ENCODE measurements around the gene MTREX. TPM values are rescaled to one million over a fixed set of nuclear protein-coding genes. Genes with fewer than 3 reads are reported as not detected.

Gene MTREX
- total and polyA plus RNA-seq, 3 donors from 2014 or later = 33.7 to 126 (median 108) TPM

DNA sequence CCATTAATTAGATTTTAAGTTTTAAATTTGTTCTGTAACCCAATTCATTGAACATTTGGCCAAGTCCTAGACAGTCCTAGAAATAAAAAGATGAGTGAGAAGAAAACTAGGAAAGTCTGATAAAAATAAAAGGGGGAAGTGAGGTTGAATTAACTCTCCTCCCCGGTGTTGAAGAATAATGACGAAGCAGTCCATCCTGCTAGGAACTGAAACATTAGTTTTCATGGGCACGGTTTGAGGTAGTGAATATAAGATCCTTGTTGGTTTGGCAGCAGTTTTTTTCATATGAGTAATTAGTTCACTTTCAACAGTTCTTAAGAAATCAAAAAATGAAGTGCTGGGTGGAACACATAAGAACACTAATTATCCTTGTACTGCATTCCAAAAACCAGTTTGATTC, 103.1 kb downstream of the MTREX start:
- intact Hi-C loops (cut with DNase I; ENCODE audit: low total_unique reads) = no loop called here
- Histone ChIP-seq H3K27ac (no peak overlapping the region), H3K9me3 (no peaks in the 10 kb centered on the region), H3K36me3 (ENCODE audit: low read depth, missing control alignments) (no peaks in the 10 kb centered on the region), H3K27me3 (no peaks in the 10 kb centered on the region), H3K4me1 (no peaks in the 10 kb centered on the region), H3K4me3 (no peak overlapping the region)
- 76% methylated on average over 3 of the region's 3 CpGs for WGBS, 2 donors
- TF ChIP-seq CTCF (IDR thresholded peaks at IDR 0.05) (no peak), POLR2A (IDR thresholded peaks at IDR 0.05) (no peak)
- no peak for DNase-seq

DNA sequence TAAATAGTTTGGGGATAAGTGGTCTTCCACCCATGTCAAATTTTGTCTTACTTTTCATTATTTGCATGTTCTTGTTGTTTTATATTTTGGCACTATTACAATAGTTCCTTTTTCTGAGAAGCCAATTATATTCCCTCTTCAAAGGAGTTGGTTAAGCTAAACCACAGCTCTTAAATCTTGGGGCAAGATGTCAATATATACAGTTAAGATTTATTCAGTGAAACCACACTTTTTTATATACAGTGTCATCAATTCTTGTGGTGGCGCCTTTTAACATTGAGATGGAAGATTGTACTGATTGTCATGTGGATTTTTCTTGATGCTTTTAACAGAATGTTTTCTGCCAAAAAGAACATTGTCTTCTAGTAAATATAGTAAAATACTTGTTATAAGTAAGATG, 104.1 kb downstream of the MTREX start:
- WGBS, 2 donors = 87 to 91% methylated on average over 1 of the region's 1 CpG
- Histone ChIP-seq H3K27me3 (no peaks in the 10 kb centered on the region), H3K4me3 (no peak overlapping the region), H3K9me3 (no peaks in the 10 kb centered on the region), H3K27ac (no peak overlapping the region), H3K36me3 (ENCODE audit: low read depth, missing control alignments) (no peaks in the 10 kb centered on the region), H3K4me1 (no peaks in the 10 kb centered on the region)
- TF ChIP-seq POLR2A (IDR thresholded peaks at IDR 0.05) (no peak), CTCF (IDR thresholded peaks at IDR 0.05) (no peak)
- DNase-seq = no peak
- intact Hi-C loops (cut with DNase I; ENCODE audit: low total_unique reads) = no loop called here

GRCh38 chr5:55413644-55414043, 105.9 kb downstream of the MTREX start:
- 91 to 93% methylated on average over 2 of the region's 2 CpGs for WGBS, 2 donors
- no peaks in the 10 kb centered on the region for H3K36me3 ChIP-seq (ENCODE audit: low read depth, missing control alignments)
- no peak overlapping the region for H3K4me3 ChIP-seq
- no peaks in the 10 kb centered on the region for H3K4me1 ChIP-seq
- no peak for TF ChIP-seq POLR2A (IDR thresholded peaks at IDR 0.05)
- TF ChIP-seq CTCF (IDR thresholded peaks at IDR 0.05) = no peak
- DNase-seq = no peak
- no peak overlapping the region for H3K27ac ChIP-seq
- intact Hi-C loops (cut with DNase I; ENCODE audit: low total_unique reads) = no loop called here
- no peaks in the 10 kb centered on the region for H3K9me3 ChIP-seq
- H3K27me3 ChIP-seq = no peaks in the 10 kb centered on the region

DNA sequence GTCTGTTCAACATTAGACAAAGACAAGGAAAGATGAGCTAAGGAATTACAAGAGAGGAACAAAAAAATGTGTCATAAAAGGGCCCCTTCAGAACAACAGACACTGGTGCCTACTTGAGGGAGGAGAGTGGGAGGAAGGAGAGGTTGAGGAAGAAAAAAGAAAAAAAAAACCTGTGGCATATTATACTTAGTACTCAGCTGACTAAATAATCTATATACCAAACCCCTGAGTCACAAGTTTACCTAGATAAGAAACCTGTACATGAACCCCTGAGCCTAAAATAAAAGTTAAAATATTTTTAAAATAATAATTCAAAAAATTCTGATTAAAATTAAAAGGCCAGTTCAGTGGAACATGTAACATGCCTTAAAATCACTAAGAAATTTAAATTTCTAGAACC, 107.3 kb downstream of the MTREX start:
- no peak for TF ChIP-seq CTCF (IDR thresholded peaks at IDR 0.05)
- no peak for TF ChIP-seq POLR2A (IDR thresholded peaks at IDR 0.05)
- H3K4me3 ChIP-seq = no peak overlapping the region
- H3K9me3 ChIP-seq = no peaks in the 10 kb centered on the region
- DNase-seq = no peak
- H3K4me1 ChIP-seq = peaks cover 6% of the 10 kb centered on the region
- no peak overlapping the region for H3K27ac ChIP-seq
- no peaks in the 10 kb centered on the region for H3K36me3 ChIP-seq (ENCODE audit: low read depth, missing control alignments)
- H3K27me3 ChIP-seq = no peaks in the 10 kb centered on the region
- intact Hi-C loops (cut with DNase I; ENCODE audit: low total_unique reads) = no loop called here

DNA sequence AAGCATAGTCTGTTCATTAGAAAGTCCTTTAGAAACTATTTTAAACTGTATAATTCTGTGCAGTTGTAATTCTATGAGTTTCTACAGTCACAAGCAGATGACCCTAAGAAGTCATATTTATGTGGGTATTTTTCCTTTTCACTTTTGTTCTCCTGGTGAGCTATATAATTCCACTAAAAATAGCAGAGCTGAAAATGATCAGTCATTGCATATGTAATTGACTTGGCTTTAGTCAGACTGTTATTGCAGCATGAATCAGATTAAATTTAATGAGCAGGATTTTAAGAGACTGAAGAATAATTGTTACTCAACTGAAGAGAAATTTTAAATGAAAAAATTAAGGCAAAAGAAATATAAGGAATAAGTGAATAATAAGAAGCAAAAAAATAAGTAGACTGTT, 108.5 kb downstream of the MTREX start:
- Histone ChIP-seq H3K27ac (no peak overlapping the region), H3K36me3 (ENCODE audit: low read depth, missing control alignments) (no peaks in the 10 kb centered on the region), H3K4me3 (no peak overlapping the region), H3K9me3 (no peaks in the 10 kb centered on the region), H3K4me1 (peaks cover 10% of the 10 kb centered on the region), H3K27me3 (no peaks in the 10 kb centered on the region)
- DNase-seq = no peak
- intact Hi-C loops (cut with DNase I; ENCODE audit: low total_unique reads) = no loop called here
- TF ChIP-seq POLR2A (IDR thresholded peaks at IDR 0.05) (no peak), CTCF (IDR thresholded peaks at IDR 0.05) (no peak)

Data from testis (tissue), 3 donors.